Activated naive CD4-positive, alpha-beta T cell treated with anti-CD3 and anti-CD28 coated beads for 36 hours (primary cell): ENCODE results near the gene NXT2. TPM values are rescaled to one million over a fixed set of nuclear protein-coding genes. Genes with fewer than 3 reads are reported as not detected.

ENCODE experiments used
- CTCF ChIA-PET: fragments of 350-600 bp; sonication (Branson Sonifier 250); formaldehyde crosslinking; loops from one replicate; lab custom pipeline; 2021; ENCODE audit warnings: antibody characterized with exemption; lab: Charles Lee
- DNase-seq: peaks from one replicate; pipeline ENCODE4 v3.0.0-alpha.2; 2020
- H3K27ac Mint-ChIP-seq: one replicate; pipeline ENCODE4 v1.8.0; 2021; ENCODE audit warnings: mild to moderate bottlenecking, mixed read lengths
- H3K27me3 Mint-ChIP-seq: one replicate; pipeline ENCODE4 v1.8.0; 2021; ENCODE audit warnings: low read depth, mixed read lengths
- H3K36me3 Mint-ChIP-seq: one replicate; pipeline ENCODE4 v1.8.0; 2021; ENCODE audit warnings: low read depth, mixed read lengths
- H3K4me1 Mint-ChIP-seq: one replicate; pipeline ENCODE4 v1.8.0; 2021; ENCODE audit warnings: low read depth, mixed read lengths
- H3K4me3 Mint-ChIP-seq: one replicate; pipeline ENCODE4 v1.8.0; 2021; ENCODE audit warnings: mild to moderate bottlenecking, moderate library complexity, mixed read lengths
- H3K9me3 Mint-ChIP-seq: one replicate; pipeline ENCODE4 v1.8.0; 2021; ENCODE audit warnings: mixed read lengths
- intact Hi-C: fragments of 100-400 bp; cut with micrococcal nuclease; formaldehyde crosslinking; loops from one replicate; pipeline ENCODE4 v1.15.1; 2023
- total RNA-seq, 2 experiments: library from RNA; stranded (reverse); gene quantifications; one replicate each; pipeline ENCODE4 v1.2.3, GENCODE V29; 2021

NXT2 gene
- 10 to 100 TPM; 14.8 to 14.9 TPM for total RNA-seq

GRCh38 chrX:109536439-109537323 is at the start of gene NXT2:
TSS of gene NXT2 (plus strand) at chrX:109536844. CDS start at chrX:109537007, 163 bp downstream.
- Mint-ChIP-seq H3K36me3 (no peaks in the 10 kb centered on the region), H3K27ac (peak within 1 kb of the TSS; percentile 98), H3K4me1 (peaks cover 19% of the 10 kb centered on the region), H3K9me3 (peaks cover 1% of the 10 kb centered on the region), H3K27me3 (no peaks in the 10 kb centered on the region), H3K4me3 (peak within 1 kb of the TSS; percentile 95)
- CTCF ChIA-PET, result interaction anchor here (1.1 to 2.1 kb wide), 2 partner anchors 51 to 98 kb away, joined by 4 to 5 read pairs; no protein-coding TSS in a partner anchor
- peak; percentile 89 for DNase-seq
- intact Hi-C loops, result loop anchor here (1.0 to 5.0 kb wide), 7 partner anchors 64 to 782 kb away; partner anchors contain the start of genes AMMECR1 and TMEM164

- CTCF ChIA-PET, result interaction anchor here (0.7 kb wide), 2 partner anchors 148 to 372 kb away, joined by 3 read pairs; no protein-coding TSS in a partner anchor
- Mint-ChIP-seq H3K27me3 (peaks cover 4% of the 10 kb centered on the region), H3K4me3 (no peak overlapping the region), H3K4me1 (no peaks in the 10 kb centered on the region), H3K9me3 (no peaks in the 10 kb centered on the region), H3K36me3 (no peaks in the 10 kb centered on the region), H3K27ac (no peak overlapping the region)
- no peak for DNase-seq
- intact Hi-C loops, result loop anchor here (5.0 kb wide), 1 partner anchor 660 kb away; no protein-coding TSS in a partner anchor
Observed at GRCh38 chrX:109487640-109488039, 49.0 kb upstream of the NXT2 start.

GRCh38 chrX:109489174-109489573 is 47.5 kb upstream of the NXT2 start:
- no peaks in the 10 kb centered on the region for H3K4me1 Mint-ChIP-seq
- no peaks in the 10 kb centered on the region for H3K9me3 Mint-ChIP-seq
- H3K4me3 Mint-ChIP-seq, result no peak overlapping the region
- DNase-seq, result no peak
- H3K27me3 Mint-ChIP-seq, result no peaks in the 10 kb centered on the region
- intact Hi-C loops, result loop anchor here (5.0 kb wide), 1 partner anchor 658 kb away; no protein-coding TSS in a partner anchor
- CTCF ChIA-PET, result interaction anchor here (0.7 kb wide), 1 partner anchor 231 kb away, joined by 3 read pairs; no protein-coding TSS in a partner anchor
- H3K36me3 Mint-ChIP-seq, result no peaks in the 10 kb centered on the region
- no peak overlapping the region for H3K27ac Mint-ChIP-seq

- Mint-ChIP-seq H3K27me3 (peaks cover 3% of the 10 kb centered on the region), H3K27ac (no peak overlapping the region)
- intact Hi-C loops, result no loop called here
Observed at GRCh38 chrX:109498434-109498833, 38.2 kb upstream of the NXT2 start.

GRCh38 chrX:109501176-109501575 is 35.5 kb upstream of the NXT2 start:
- Mint-ChIP-seq H3K27ac (no peak overlapping the region), H3K4me3 (no peak overlapping the region), H3K9me3 (no peaks in the 10 kb centered on the region), H3K36me3 (no peaks in the 10 kb centered on the region), H3K27me3 (peaks cover 3% of the 10 kb centered on the region), H3K4me1 (no peaks in the 10 kb centered on the region)
- intact Hi-C loops, result no loop called here
- CTCF ChIA-PET, result no interaction called here
- DNase-seq, result no peak

More at GRCh38 chrX:109498434-109498833, 38.2 kb upstream of the NXT2 start:
- Mint-ChIP-seq H3K36me3 (no peaks in the 10 kb centered on the region), H3K4me3 (no peak overlapping the region), H3K9me3 (no peaks in the 10 kb centered on the region), H3K4me1 (no peaks in the 10 kb centered on the region)
- no peak for DNase-seq
- CTCF ChIA-PET, result interaction anchor here (0.6 kb wide), 1 partner anchor 12 kb away, joined by 4 read pairs; no protein-coding TSS in a partner anchor

GRCh38 chrX:109508915-109509314 is 27.7 kb upstream of the NXT2 start:
- DNase-seq, result no peak
- intact Hi-C loops, result no loop called here

GRCh38 chrX:109511113-109511512 is 25.5 kb upstream of the NXT2 start:
- Mint-ChIP-seq H3K36me3 (no peaks in the 10 kb centered on the region), H3K4me3 (no peak overlapping the region), H3K4me1 (no peaks in the 10 kb centered on the region), H3K9me3 (no peaks in the 10 kb centered on the region), H3K27ac (no peak overlapping the region), H3K27me3 (peaks cover 5% of the 10 kb centered on the region)
- CTCF ChIA-PET, result no interaction called here
- DNase-seq, result no peak
- intact Hi-C loops, result no loop called here

More at GRCh38 chrX:109508915-109509314, 27.7 kb upstream of the NXT2 start:
- Mint-ChIP-seq H3K27me3 (peaks cover 5% of the 10 kb centered on the region), H3K9me3 (no peaks in the 10 kb centered on the region), H3K27ac (no peak overlapping the region), H3K4me1 (no peaks in the 10 kb centered on the region), H3K4me3 (no peak overlapping the region), H3K36me3 (no peaks in the 10 kb centered on the region)
- CTCF ChIA-PET, result no interaction called here

GRCh38 chrX:109519001-109519400 is 17.6 kb upstream of the NXT2 start:
- CTCF ChIA-PET, result no interaction called here
- intact Hi-C loops, result no loop called here

GRCh38 chrX:109533005-109533404 is 3.6 kb upstream of the NXT2 start:
- H3K27me3 Mint-ChIP-seq, result peaks cover 5% of the 10 kb centered on the region
- no peaks in the 10 kb centered on the region for H3K36me3 Mint-ChIP-seq
- intact Hi-C loops, result loop anchor here (1.0 kb wide), 1 partner anchor 309 kb away; no protein-coding TSS in a partner anchor
- H3K4me3 Mint-ChIP-seq, result no peak overlapping the region
- no peaks in the 10 kb centered on the region for H3K9me3 Mint-ChIP-seq
- no peak for DNase-seq
- CTCF ChIA-PET, result no interaction called here
- H3K27ac Mint-ChIP-seq, result no peak overlapping the region
- H3K4me1 Mint-ChIP-seq, result peaks cover 19% of the 10 kb centered on the region

More at GRCh38 chrX:109519001-109519400, 17.6 kb upstream of the NXT2 start:
- Mint-ChIP-seq H3K4me3 (no peak overlapping the region), H3K27ac (no peak overlapping the region), H3K27me3 (peaks cover 12% of the 10 kb centered on the region), H3K36me3 (no peaks in the 10 kb centered on the region), H3K4me1 (no peaks in the 10 kb centered on the region), H3K9me3 (peaks cover 1% of the 10 kb centered on the region)
- DNase-seq, result no peak

- H3K4me3 Mint-ChIP-seq, result no peak overlapping the region
- CTCF ChIA-PET, result no interaction called here
- H3K36me3 Mint-ChIP-seq, result no peaks in the 10 kb centered on the region
- no peak for DNase-seq
- H3K4me1 Mint-ChIP-seq, result peaks cover 19% of the 10 kb centered on the region
- intact Hi-C loops, result loop anchor here (1.0 kb wide), 1 partner anchor 309 kb away; no protein-coding TSS in a partner anchor
- H3K27me3 Mint-ChIP-seq, result peaks cover 5% of the 10 kb centered on the region
- peak overlapping the region; percentile 24 for H3K27ac Mint-ChIP-seq
- no peaks in the 10 kb centered on the region for H3K9me3 Mint-ChIP-seq
Observed at GRCh38 chrX:109533631-109534030, 3.0 kb upstream of the NXT2 start.

GRCh38 chrX:109534933-109535332 is 1.7 kb upstream of the NXT2 start:
- H3K27me3 Mint-ChIP-seq, result peaks cover 2% of the 10 kb centered on the region
- no peak overlapping the region for H3K4me3 Mint-ChIP-seq
- CTCF ChIA-PET, result interaction anchor here (0.6 kb wide), 1 partner anchor 419 kb away, joined by 4 read pairs; no protein-coding TSS in a partner anchor
- H3K9me3 Mint-ChIP-seq, result peaks cover 1% of the 10 kb centered on the region
- no peak overlapping the region for H3K27ac Mint-ChIP-seq
- H3K4me1 Mint-ChIP-seq, result peaks cover 19% of the 10 kb centered on the region
- DNase-seq, result no peak
- no peaks in the 10 kb centered on the region for H3K36me3 Mint-ChIP-seq
- intact Hi-C loops, result loop anchor here (5.0 kb wide), 1 partner anchor 177 kb away; no protein-coding TSS in a partner anchor

- DNase-seq, result no peak
- Mint-ChIP-seq H3K27ac (no peak overlapping the region), H3K4me3 (no peak overlapping the region), H3K4me1 (peaks cover 19% of the 10 kb centered on the region), H3K36me3 (no peaks in the 10 kb centered on the region), H3K9me3 (peaks cover 1% of the 10 kb centered on the region), H3K27me3 (no peaks in the 10 kb centered on the region)
- intact Hi-C loops, result loop anchor here (5.0 kb wide), 1 partner anchor 177 kb away; no protein-coding TSS in a partner anchor
- CTCF ChIA-PET, result no interaction called here
Observed at GRCh38 chrX:109535578-109535977, 1.1 kb upstream of the NXT2 start.
